GM12873 (cell line): ENCODE results near the gene PGBD1.

Source experiments
- TF ChIP-seq, protein P1 (sequence below): IDR thresholded peaks from 2 replicates; pipeline ENCODE4 v1.5.1; 2012; ENCODE audit warnings: low read depth, mild to moderate bottlenecking, moderate library complexity, low read length, control low read depth; ENCODE audit not compliant: insufficient read depth; ENCODE audit errors: missing control alignments

The PGBD1 gene

DNA sequence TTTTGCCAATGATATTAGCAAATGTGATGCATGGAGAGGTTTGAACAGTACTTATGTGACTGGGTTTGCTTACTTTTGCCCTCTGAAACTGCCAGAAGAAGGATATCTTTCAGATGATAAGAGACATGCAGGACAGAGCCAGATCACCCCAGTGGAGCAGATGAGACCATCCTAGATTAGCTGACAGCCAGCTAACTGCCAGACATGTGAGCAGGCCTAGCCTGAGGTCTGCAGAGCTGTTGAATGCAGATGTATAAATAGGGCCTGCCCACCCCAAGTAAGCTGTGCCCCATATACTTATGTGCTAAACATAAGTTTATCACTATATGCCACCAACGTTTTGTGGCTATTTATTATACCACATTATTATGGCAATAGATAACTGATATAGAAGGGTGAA lies 48.7 kb downstream of the PGBD1 start:
- TF ChIP-seq, protein P1, sequence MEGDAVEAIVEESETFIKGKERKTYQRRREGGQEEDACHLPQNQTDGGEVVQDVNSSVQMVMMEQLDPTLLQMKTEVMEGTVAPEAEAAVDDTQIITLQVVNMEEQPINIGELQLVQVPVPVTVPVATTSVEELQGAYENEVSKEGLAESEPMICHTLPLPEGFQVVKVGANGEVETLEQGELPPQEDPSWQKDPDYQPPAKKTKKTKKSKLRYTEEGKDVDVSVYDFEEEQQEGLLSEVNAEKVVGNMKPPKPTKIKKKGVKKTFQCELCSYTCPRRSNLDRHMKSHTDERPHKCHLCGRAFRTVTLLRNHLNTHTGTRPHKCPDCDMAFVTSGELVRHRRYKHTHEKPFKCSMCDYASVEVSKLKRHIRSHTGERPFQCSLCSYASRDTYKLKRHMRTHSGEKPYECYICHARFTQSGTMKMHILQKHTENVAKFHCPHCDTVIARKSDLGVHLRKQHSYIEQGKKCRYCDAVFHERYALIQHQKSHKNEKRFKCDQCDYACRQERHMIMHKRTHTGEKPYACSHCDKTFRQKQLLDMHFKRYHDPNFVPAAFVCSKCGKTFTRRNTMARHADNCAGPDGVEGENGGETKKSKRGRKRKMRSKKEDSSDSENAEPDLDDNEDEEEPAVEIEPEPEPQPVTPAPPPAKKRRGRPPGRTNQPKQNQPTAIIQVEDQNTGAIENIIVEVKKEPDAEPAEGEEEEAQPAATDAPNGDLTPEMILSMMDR: no peak

DNA sequence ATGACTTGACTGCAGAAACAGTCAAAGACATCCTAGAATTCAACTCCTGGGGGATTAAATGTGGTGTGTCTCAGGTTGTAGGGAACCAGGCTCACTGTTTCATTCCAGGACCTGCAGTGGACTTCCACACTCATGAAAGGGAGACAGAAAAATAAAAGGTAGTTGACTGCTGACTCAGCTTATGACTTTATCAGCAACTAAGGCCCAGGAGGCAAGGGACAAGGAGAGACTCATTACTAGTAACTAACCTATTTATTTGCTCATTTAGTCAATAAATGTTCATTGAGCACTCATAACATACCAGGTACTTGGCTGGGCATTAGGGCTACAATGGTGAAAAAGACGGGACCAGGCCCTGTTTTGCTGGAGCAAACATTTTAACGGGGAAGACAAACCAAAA lies 51.7 kb downstream of the PGBD1 start:
- TF ChIP-seq, protein P1: no peak

DNA sequence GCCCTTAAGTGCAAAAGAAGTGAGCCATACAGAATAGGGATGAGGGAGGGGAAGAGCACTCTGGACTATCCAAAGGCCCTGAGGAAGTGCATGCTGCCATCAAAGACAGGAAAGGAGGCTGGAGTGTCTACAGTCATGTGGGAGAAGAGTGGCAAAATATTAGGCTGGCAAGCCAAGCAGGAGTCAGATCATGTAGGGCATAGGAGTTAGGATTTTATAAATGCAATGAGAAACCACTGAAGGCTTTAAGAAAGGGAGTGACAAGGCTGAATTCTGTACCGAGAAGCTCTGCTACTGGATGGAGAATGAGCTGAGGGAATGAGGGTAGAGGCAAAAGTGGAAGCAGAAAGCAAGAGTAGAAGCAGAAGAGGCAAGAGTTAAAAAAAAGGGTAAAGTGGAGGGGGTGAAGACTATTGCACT lies 52.2 kb downstream of the PGBD1 start:
- TF ChIP-seq, protein P1: no peak

DNA sequence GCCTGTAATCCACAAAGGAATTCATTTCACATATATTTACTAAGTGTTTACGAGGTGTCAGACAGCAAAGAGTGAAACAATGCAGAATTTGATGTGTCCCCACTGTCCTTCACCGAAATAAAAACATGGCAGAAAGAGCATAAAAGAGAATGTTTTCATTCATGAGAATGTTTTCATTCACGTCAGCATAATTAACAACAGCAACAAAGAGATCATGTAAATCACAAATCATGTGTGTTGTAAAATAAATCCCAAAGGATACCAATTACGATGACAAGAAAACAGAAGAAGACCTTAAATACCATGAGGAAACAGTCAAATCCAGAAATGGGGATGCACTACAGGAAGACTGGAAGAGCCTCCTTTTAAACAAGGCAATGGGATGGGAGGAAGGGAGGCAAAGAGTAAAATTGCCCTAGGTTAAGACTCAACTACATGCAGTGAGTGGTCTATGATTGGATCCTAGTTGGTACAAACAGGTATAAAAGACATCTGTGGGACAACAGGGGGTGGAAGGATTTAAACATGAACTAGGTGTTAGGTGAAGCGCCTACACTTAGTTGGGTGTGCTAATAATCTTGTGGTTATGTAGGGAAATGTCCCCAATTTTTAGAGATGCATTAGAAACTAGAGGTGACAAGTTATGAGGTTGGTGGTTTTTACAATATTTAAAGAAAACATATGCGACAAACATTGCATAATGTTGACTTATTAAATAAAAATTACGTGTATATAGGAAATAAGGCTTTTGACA lies 53.1 kb downstream of the PGBD1 start:
- TF ChIP-seq, protein P1: no peak

DNA sequence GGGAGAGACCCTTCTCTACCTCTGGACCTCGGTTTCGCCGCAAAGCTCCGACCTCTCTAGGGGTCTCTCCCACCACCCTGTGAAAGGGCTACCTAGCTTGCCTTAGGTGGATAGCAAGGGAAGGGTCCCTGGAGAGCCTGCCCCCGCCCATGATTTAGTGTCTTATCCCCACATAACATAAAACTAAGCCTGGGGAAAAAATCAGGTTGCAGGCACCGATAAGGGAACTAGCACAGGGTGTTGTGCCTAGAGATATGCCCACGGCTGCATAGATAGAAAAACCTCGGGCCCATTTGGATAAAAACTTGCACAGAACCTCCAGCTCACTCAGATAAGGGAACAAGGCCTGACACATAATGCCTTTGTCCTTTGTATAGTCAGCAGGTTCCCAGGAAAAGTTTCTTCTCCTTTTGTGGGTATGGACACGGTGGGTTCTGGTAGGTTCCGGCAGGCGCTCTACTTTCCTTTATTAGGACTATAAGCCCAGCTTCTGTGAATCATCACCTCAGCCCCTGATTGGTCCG lies 53.7 kb downstream of the PGBD1 start:
- TF ChIP-seq, protein P1: no peak

DNA sequence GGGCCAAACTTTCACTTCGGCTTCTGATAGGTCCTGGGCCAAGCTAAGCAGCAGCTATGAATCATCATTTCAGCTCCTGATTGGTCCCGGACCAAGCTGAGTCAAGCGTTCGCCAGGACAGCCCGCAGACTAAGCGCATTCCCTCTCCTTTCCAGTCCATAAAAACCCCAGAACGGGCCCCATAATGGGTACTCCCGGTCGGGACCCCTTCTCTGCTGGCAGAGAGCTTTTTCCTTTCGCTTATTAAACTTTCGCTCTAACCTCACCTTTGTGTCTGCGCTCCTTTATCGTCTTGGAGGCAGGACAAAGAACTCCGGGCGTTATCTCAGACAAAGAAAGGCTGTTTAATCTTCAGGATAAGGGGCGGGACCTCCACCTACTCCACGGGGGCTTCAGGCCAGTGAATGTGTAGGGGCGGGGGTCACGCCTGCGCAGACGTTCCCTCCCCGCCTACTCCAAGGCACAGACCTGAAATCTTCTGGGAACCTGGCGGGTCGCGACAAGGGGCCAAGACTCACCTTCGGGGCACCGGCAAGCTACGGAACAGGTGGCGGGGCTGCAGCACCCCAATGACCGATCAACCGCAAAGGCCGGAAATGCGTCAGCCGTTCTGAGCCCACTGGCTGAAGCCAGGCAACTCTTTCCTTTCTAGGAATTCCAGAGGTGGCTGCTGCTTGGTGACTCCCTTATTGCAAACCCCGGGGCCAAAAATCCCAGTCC lies 54.4 kb downstream of the PGBD1 start, which contains the start of gene ZSCAN31:
TSS of gene ZSCAN31 (minus strand) at position 585 of the 720 bp plus-strand sequence. CDS start 6,465 bp downstream, outside the sequence.
- TF ChIP-seq, protein P1: no peak
